Muscle of leg (tissue), 11 donors: Measurements from ENCODE around the gene PUM1. TPM values are rescaled to one million over a fixed set of nuclear protein-coding genes. Genes with fewer than 3 reads are reported as not detected.

ENCODE experiments used
- DNase-seq: peaks from one replicate; pipeline ENCODE4 v3.0.0; 2013
- H3K27ac ChIP-seq: one replicate; pipeline ENCODE4 v1.5.1; 2013; ENCODE audit warnings: mild to moderate bottlenecking, low read length, control low read depth
- H3K27me3 ChIP-seq: one replicate; pipeline ENCODE4 v1.6.1; 2013; ENCODE audit warnings: low read length; ENCODE audit not compliant: control insufficient read depth, insufficient read depth
- H3K36me3 ChIP-seq: one replicate; pipeline ENCODE4 v1.6.1; 2013; ENCODE audit warnings: low read length; ENCODE audit not compliant: control insufficient read depth, insufficient read depth
- H3K4me1 ChIP-seq: one replicate; pipeline ENCODE4 v1.6.1; 2013; ENCODE audit warnings: low read length; ENCODE audit not compliant: control insufficient read depth, insufficient read depth
- H3K4me3 ChIP-seq: one replicate; pipeline ENCODE4 v1.5.1; 2013; ENCODE audit warnings: low read length, control low read depth
- H3K9me3 ChIP-seq: replicated peaks from 2 replicates; pipeline ENCODE4 v1.6.1; 2013; ENCODE audit warnings: low read depth, low read length; ENCODE audit not compliant: control insufficient read depth
- WGBS: methylation state at CpG from one replicate; pipeline ENCODE4 v1.1.5; 2013; ENCODE audit warnings: missing lambda C conversion rate; ENCODE audit not compliant: insufficient coverage; 5-methylcytosine and 5-hydroxymethylcytosine counted together
- polyA plus RNA-seq, 8 donors: library from polyadenylated mRNA; unstranded; fragments of 120-200 nt; gene quantifications; one replicate each; pipeline versions ENCODE4 v1.2.1 to v1.2.3, GENCODE V29; 2013; ENCODE audit warnings: inconsistent platforms in 1 of 8, low replicate concordance in 1 of 8; ENCODE audit not compliant: insufficient read length in 8 of 8, insufficient read depth in 1 of 8
- total RNA-seq: library from RNA; stranded (reverse); fragments of 120-200 nt; gene quantifications from one replicate; pipeline ENCODE4 v1.2.4, GENCODE V29; 2013

PUM1 gene
- total and polyA plus RNA-seq, 9 donors = 39.3 to 62.5 (median 54.7) TPM

DNA sequence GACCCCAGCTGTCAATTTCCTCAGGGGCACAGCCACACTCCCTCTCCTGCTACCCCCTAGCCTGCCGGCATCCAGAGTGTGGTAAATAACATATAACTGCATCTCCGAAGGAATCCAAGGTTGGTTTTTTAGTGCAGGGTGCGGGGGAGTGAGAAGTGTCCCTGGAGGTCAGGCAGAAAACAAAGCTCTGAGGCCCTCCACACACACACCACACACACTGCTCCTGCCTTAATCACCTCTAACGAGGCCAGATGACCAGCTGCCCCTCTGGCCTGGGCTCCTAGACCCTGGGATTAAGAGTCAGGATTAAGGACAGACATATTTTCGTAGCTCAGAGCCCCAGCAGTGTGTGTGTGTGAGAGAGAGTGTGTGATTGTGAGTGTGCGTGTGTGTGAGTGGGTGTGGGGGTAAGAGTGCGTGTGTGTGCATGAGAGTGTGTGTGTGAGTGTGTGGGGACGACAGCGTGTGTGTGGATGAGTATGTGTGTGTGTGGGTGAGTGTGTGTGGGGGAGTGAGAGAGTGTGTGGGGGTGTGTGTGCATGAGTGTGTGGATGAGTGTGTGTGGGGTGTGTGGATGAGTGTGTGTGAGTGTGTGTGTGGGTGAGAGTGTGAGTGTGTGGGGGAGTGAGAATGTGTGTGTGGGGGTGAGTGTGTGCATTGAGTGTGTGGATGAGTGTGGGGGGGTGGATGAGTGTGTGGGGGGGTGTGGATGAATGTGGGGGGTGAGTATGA lies 171.6 kb downstream of the PUM1 start:
- DNase-seq = no peak
- H3K27me3 ChIP-seq = no peaks in the 10 kb centered on the region
- H3K4me3 ChIP-seq = no peak overlapping the region
- peaks cover 10% of the 10 kb centered on the region for H3K36me3 ChIP-seq
- WGBS = 67% methylated on average over 5 of the region's 9 CpGs
- H3K9me3 ChIP-seq = no peaks in the 10 kb centered on the region
- H3K4me1 ChIP-seq = peaks cover 35% of the 10 kb centered on the region
- H3K27ac ChIP-seq = no peak overlapping the region

DNA sequence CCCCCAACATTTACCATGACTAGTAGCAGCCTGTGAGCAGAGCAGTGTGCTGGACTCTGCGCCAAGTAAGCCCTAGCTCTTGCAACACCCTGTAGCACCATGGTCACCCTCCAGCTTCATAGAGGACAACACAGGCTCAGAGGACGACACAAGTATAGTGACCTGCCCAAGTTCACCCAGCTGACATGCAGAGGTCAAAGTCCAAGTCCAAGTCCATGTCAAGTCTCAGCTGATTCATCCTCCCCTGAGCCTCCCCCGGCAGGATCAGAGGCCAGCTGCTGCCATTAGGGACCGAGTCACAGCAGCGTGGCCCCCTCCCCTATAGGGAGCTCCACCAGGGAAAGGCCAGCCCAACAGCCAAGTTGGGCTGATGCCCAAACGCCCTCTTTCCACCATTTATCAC lies 172.8 kb downstream of the PUM1 start:
- DNase-seq = no peak
- H3K9me3 ChIP-seq = no peaks in the 10 kb centered on the region
- no peak overlapping the region for H3K27ac ChIP-seq
- peaks cover 48% of the 10 kb centered on the region for H3K4me1 ChIP-seq
- 64% methylated on average over 5 of the region's 6 CpGs for WGBS
- H3K27me3 ChIP-seq = no peaks in the 10 kb centered on the region
- H3K4me3 ChIP-seq = no peak overlapping the region
- peaks cover 7% of the 10 kb centered on the region for H3K36me3 ChIP-seq

DNA sequence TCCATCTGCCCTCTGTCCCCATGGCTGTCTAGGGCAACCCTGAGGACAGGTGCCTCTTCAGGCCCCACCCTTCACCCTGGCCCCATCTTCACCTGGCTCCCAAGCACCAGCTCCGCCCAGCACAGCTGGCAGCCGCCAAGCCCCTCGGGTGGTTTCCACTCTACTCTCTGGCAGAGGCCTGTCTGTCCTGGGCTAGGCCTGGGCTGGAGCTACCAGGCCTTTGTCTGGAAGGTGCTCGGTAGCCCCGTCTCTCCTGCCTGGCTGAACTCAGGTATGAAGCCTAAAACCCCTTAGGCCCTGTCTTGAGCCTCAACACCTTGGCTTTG lies 174.3 kb downstream of the PUM1 start:
- no peaks in the 10 kb centered on the region for H3K9me3 ChIP-seq
- DNase-seq = no peak
- no peak overlapping the region for H3K4me3 ChIP-seq
- H3K4me1 ChIP-seq = peaks cover 63% of the 10 kb centered on the region
- H3K36me3 ChIP-seq = peaks cover 7% of the 10 kb centered on the region
- WGBS = 87% methylated on average over 3 of the region's 5 CpGs
- no peak overlapping the region for H3K27ac ChIP-seq
- H3K27me3 ChIP-seq = no peaks in the 10 kb centered on the region

DNA sequence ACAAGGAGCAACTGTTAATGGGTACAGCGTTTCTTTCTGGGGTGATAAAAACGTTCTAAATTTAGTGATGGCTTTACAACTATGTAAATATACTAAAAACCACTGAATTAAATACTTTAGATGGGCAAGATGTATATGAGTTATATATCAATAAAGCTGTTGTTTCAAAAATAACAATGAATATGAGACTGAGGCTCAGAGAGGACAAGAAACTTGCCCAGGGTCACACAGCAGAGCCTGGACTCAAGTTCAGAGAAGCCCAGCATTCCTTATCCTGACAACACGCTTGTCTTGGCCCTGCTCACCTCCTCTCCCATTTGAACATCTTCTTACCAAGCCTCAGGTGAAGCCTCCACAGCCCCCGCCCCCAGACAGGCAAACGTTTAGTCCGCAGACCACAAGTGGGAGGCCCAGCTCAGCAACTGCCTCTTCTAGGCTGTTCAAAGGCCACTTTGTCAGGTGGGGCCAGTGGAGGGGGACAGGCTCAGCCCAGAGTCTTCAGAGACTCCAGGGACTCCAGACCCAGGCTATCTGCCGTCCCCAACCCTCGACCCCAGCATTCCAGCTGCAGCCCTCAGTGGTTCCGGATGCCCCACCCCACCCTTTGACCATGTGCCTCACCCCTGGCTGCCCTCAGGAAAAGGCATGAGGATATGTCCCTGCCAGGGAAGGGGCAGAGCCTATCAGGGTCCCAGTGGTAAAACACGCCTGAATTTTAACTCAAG lies 174.9 kb downstream of the PUM1 start:
- Histone ChIP-seq H3K4me3 (no peak overlapping the region), H3K9me3 (no peaks in the 10 kb centered on the region), H3K27ac (no peak overlapping the region), H3K36me3 (peaks cover 7% of the 10 kb centered on the region), H3K4me1 (peaks cover 65% of the 10 kb centered on the region), H3K27me3 (no peaks in the 10 kb centered on the region)
- 62% methylated on average over 8 of the region's 10 CpGs for WGBS
- DNase-seq = no peak

DNA sequence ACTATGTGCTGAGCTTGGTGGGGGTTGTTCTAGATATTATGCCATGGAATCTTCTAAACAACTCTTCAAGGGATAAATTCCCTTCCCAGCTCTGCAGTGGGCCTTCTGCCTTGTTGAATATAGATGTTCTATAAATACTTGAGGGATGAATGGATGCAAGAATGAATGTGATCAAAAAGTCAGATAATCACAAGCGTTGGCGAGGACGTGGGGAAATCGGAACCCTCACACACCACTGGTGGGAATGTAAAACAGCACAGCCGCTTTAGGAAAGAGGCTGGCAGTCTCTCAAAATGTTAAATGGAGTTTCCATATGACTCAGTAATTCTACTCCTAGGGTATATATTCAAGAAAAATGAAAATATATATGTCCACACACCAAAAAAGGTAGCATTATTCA lies 176.0 kb downstream of the PUM1 start:
- H3K4me3 ChIP-seq = no peak overlapping the region
- no peak overlapping the region for H3K27ac ChIP-seq
- WGBS = no CpG with 5 or more reads among the region's 5 CpGs
- H3K36me3 ChIP-seq = no peaks in the 10 kb centered on the region
- peaks cover 69% of the 10 kb centered on the region for H3K4me1 ChIP-seq
- peak; percentile 44 for DNase-seq
- no peaks in the 10 kb centered on the region for H3K9me3 ChIP-seq
- H3K27me3 ChIP-seq = no peaks in the 10 kb centered on the region

DNA sequence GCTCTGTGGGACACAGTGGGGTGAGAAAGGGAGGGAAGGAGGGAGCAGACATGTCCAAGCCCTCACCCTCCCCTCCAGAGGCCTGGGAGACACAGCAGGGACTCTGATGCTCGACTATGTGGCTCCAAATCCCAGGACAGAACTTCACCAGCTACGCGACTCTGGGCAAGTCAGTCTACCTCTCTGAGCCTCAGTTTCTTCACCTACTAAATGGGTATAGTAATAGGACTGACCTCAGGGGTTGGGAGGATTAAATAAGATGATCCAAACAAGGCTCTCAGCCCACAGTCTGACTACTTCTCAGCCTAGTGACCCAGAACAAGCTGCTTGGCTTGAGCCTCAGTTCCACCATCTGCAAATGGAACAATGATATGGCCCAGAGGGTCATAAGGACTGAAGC lies 176.5 kb downstream of the PUM1 start:
- DNase-seq = no peak
- no peaks in the 10 kb centered on the region for H3K9me3 ChIP-seq
- H3K36me3 ChIP-seq = no peaks in the 10 kb centered on the region
- peaks cover 72% of the 10 kb centered on the region for H3K4me1 ChIP-seq
- H3K27me3 ChIP-seq = no peaks in the 10 kb centered on the region
- H3K4me3 ChIP-seq = no peak overlapping the region
- H3K27ac ChIP-seq = peak overlapping the region; percentile 90
- WGBS = no CpG with 5 or more reads among the region's 3 CpGs

DNA sequence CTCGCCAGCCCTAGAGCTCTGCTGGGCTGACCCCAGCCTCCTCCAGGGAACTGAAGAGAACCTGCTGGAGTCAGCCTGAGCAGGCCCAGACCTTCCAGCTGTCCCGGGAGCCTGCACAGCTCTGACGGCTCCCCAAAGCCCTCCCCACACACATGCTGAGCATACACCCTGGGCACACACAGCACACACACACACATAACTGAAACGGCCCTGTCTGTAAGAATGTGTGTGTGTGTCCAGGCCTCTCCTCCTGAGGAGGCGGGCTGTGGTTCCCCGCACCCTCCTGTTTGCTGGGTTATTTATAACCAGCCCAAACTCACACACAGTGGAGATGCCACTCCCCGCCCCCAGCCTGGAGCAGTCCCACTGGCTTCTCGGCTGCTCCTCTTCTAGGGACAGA lies 177.1 kb downstream of the PUM1 start:
- H3K27me3 ChIP-seq = no peaks in the 10 kb centered on the region
- peaks cover 72% of the 10 kb centered on the region for H3K4me1 ChIP-seq
- peak; percentile 86 for DNase-seq
- WGBS = 27% methylated on average over 3 of the region's 8 CpGs
- no peaks in the 10 kb centered on the region for H3K36me3 ChIP-seq
- no peaks in the 10 kb centered on the region for H3K9me3 ChIP-seq
- peak overlapping the region; percentile 90 for H3K27ac ChIP-seq
- no peak overlapping the region for H3K4me3 ChIP-seq

DNA sequence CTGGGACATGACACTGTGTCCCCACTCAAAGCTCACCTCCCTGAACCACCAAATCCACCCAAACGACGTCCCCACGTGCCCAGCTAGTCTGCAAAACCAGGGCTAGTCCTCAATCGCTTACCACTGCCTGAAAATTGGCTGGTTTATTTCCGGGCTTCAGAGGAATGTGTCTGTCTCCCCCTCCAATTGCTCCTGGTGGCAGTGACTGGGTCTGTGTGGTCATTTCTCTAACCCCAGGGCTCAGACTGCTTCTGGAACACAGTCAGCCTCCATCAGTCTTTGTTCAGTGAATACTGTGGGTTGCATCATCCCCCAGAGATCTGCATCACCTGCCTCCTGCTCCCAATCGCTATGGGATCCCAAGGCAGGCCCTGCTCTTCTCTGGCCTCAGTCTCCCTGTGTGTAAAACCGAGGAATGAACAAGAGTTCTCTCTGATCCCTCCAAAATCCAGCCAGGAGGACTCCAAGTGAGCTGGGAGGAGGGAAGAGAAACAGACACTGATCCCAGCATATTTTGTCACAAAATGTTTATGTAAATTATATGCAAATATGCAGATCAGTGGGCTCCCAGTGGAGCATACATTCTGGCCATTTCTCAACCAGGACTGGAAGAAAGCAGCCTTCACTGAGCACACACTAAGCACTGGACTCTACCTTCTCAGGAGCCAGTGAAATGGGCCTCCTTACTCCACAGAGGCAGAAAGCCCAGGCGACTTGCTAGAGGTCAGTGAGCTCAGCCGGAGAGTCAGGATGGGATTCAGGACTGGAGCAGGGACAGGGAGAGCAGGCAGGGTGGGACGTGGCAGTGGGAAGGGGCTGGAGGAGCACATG lies 177.8 kb downstream of the PUM1 start:
- no peak for DNase-seq
- Histone ChIP-seq H3K9me3 (no peaks in the 10 kb centered on the region), H3K36me3 (no peaks in the 10 kb centered on the region), H3K4me3 (no peak overlapping the region), H3K27ac (peak overlapping the region; percentile 90), H3K4me1 (peaks cover 72% of the 10 kb centered on the region), H3K27me3 (no peaks in the 10 kb centered on the region)
- WGBS = 58% methylated on average over 4 of the region's 10 CpGs

DNA sequence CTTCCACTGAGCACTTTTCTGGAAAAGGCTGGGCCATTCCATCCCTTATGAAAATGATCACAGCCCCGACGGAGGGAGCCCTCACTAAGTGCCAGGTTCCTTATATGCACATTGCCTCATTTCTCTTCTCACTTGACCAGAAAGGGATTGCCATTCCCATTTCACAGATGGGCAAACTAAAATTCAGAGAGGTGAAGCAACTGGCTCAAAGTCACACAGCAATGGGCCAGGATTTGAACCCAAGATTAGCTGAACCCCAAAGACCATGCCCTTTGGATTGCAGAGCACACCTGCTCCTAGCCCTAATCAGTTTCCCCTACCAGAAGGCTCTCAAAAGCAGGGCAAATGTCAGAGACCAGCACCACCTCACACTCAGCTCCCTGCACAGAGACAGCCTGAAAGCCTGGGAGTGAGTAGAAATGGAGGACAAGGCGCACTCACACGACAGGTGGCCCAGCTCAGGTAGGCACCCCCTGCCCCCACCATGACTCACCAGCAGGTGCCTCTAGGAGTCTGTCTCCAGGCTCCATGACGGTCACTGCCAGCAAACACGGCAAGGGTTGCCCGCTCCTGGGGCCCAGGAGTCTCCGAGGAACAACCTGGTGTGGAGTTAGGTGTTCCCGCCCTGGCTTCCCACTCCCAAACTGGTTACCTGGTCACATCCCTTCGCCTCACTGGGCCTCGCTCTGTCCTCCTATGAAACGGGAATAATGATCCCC lies 178.6 kb downstream of the PUM1 start:
- Histone ChIP-seq H3K9me3 (no peaks in the 10 kb centered on the region), H3K4me1 (peaks cover 64% of the 10 kb centered on the region), H3K4me3 (no peak overlapping the region), H3K27ac (peak overlapping the region; percentile 90), H3K27me3 (no peaks in the 10 kb centered on the region), H3K36me3 (no peaks in the 10 kb centered on the region)
- DNase-seq = no peak
- WGBS = 89% methylated on average over 7 of the region's 12 CpGs
